ENCODE data around the gene DLG2. TPM values are rescaled to one million over a fixed set of nuclear protein-coding genes. Genes with fewer than 3 reads are reported as not detected.

DLG2 gene
- total and polyA plus RNA-seq, 2 of the 4 experiments (the other 2 are of a cell fraction), result 0.31 to 0.36 TPM

GRCh38 chr11:85483861-85484260 is 143.3 kb downstream of the DLG2 start:
- no peak overlapping the region for H2BK15ac ChIP-seq (ENCODE audit: low read depth, low read length)
- H3K36me3 ChIP-seq (ENCODE audit: control insufficient read depth, insufficient read depth, low read length), result no peaks in the 10 kb centered on the region
- no peak overlapping the region for H4K91ac ChIP-seq (ENCODE audit: insufficient read depth, low read depth, low read length)
- BruUV-seq (replicated peaks), result no TSS peak
- no peak overlapping the region for H3K18ac ChIP-seq (ENCODE audit: low read depth, low read length)
- intact Hi-C loops (cut with micrococcal nuclease) (no loop called here), dilution Hi-C loops (cut with HindIII; ENCODE audit: low sequenced_read_pairs, unreplicated experiment) (no loop called here), in situ Hi-C loops (cut with MboI; ENCODE audit: low sequenced_read_pairs) (no loop called here)
- H3K4ac ChIP-seq (ENCODE audit: low read depth, low read length), result no peak overlapping the region
- H4K5ac ChIP-seq (ENCODE audit: low read depth, low read length), result no peak overlapping the region
- no peak overlapping the region for H2BK5ac ChIP-seq (ENCODE audit: low read depth, low read length, poor library complexity, severe bottlenecking)
- no peak overlapping the region for H3K4me3 ChIP-seq (ENCODE audit: insufficient read depth, low read depth, low read length)
- H3K23ac ChIP-seq (ENCODE audit: low read depth, low read length), result no peak overlapping the region
- H2AK9ac ChIP-seq (replicated peaks; ENCODE audit: low read depth, low read length, poor library complexity), result no peak overlapping the region
- H3K4me1 ChIP-seq (ENCODE audit: control insufficient read depth, insufficient read depth, low read length), result no peaks in the 10 kb centered on the region
- no peaks in the 10 kb centered on the region for H3K9me1 ChIP-seq (ENCODE audit: insufficient read depth, low read length)
- H2BK20ac ChIP-seq (ENCODE audit: low read depth, low read length), result no peak overlapping the region
- H3K14ac ChIP-seq (replicated peaks; ENCODE audit: low read depth, low read length), result no peak overlapping the region
- H2AFZ ChIP-seq (replicated peaks; ENCODE audit: low read length, poor library complexity), result no peak overlapping the region
- TF ChIP-seq RCOR1 (IDR thresholded peaks at IDR 0.05; ENCODE audit: insufficient replicate concordance, low read length) (no peak), MAFK (IDR thresholded peaks at IDR 0.05; ENCODE audit: low read depth, low read length) (no peak), SMC3 (IDR thresholded peaks at IDR 0.05; ENCODE audit: low read depth, low read length) (no peak), RFX5 (IDR thresholded peaks at IDR 0.05; ENCODE audit: low read depth, low read length) (no peak), BHLHE40 (IDR thresholded peaks at IDR 0.05; ENCODE audit: low read depth, low read length) (no peak), ELK1 (IDR thresholded peaks at IDR 0.05; ENCODE audit: borderline replicate concordance, low read depth, low read length) (no peak), MAZ (IDR thresholded peaks at IDR 0.05; ENCODE audit: borderline replicate concordance, low read depth, low read length) (no peak), CTCF (conservative IDR thresholded peaks at IDR 0.05; ENCODE audit: low read depth, low read length) (no peak), CEBPB (IDR thresholded peaks at IDR 0.05; ENCODE audit: low read depth, low read length) (no peak), CHD1 (IDR thresholded peaks at IDR 0.05; ENCODE audit: low read depth, low read length) (no peak), FOS (IDR thresholded peaks at IDR 0.05; ENCODE audit: low read depth, low read length) (no peak), MXI1 (IDR thresholded peaks at IDR 0.05; ENCODE audit: borderline replicate concordance, low read depth, low read length) (no peak), RAD21 (IDR thresholded peaks at IDR 0.05; ENCODE audit: low read length) (no peak), NFE2L2 (IDR thresholded peaks at IDR 0.05; ENCODE audit: low read depth, low read length) (no peak), POLR2A (IDR thresholded peaks at IDR 0.05; ENCODE audit: low read depth, low read length) (no peak)
- TF ChIP-seq, protein P1, sequence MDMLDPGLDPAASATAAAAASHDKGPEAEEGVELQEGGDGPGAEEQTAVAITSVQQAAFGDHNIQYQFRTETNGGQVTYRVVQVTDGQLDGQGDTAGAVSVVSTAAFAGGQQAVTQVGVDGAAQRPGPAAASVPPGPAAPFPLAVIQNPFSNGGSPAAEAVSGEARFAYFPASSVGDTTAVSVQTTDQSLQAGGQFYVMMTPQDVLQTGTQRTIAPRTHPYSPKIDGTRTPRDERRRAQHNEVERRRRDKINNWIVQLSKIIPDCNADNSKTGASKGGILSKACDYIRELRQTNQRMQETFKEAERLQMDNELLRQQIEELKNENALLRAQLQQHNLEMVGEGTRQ (IDR thresholded peaks at IDR 0.05; ENCODE audit: low read depth, low read length), result no peak
- peak; percentile 27 for DNase-seq
- H3K4me2 ChIP-seq (ENCODE audit: low read depth, low read length), result no peak overlapping the region
- peaks cover 24% of the 10 kb centered on the region for H3K9me3 ChIP-seq (ENCODE audit: control insufficient read depth, insufficient read depth, low read length)
- H4K8ac ChIP-seq (ENCODE audit: low read depth in 2 of 2, low read length in 2 of 2), result no peak overlapping the region
- POLR2A ChIA-PET (ENCODE audit: unreplicated experiment), result no interaction called here
- H2BK120ac ChIP-seq (ENCODE audit: low read depth, low read length), result no peak overlapping the region
- H2AK5ac ChIP-seq (ENCODE audit: low read depth, low read length), result no peak overlapping the region
- no peak overlapping the region for H3K27ac ChIP-seq (ENCODE audit: insufficient read depth, low read length)
- CTCF ChIA-PET, result no interaction called here
- no peaks in the 10 kb centered on the region for H3K27me3 ChIP-seq (ENCODE audit: control insufficient read depth, insufficient read depth, low read length)
- WGBS, 2 experiments (ENCODE audit: extremely low coverage in 2 of 2, insufficient read length in 1 of 2), result no CpG with 5 or more reads among the region's 20 CpGs
- no peaks in the 10 kb centered on the region for H3K79me1 ChIP-seq (ENCODE audit: low read depth in 1 of 2, low read length in 2 of 2)
- no peaks in the 10 kb centered on the region for H4K20me1 ChIP-seq (ENCODE audit: insufficient read depth, low read length)
- ATAC-seq (ENCODE audit: low read depth), result no peak
- no peak overlapping the region for H3K9ac ChIP-seq (ENCODE audit: low read depth, low read length)
- H3K56ac ChIP-seq (ENCODE audit: extremely low read depth, insufficient read depth, low read length), result no peak overlapping the region

Data from IMR-90 (cell line).